Mesendoderm (in vitro differentiated cells): ENCODE data around the gene FHL1.

Source experiments
- DNase-seq: peaks from one replicate; pipeline ENCODE4 v3.0.0; 2013
- H2AK5ac ChIP-seq: 2 replicates; pipeline ENCODE4 v1.6.1; 2013; ENCODE audit warnings: low read length, inconsistent platforms
- H2BK120ac ChIP-seq: 2 replicates; pipeline ENCODE4 v1.6.1; 2013; ENCODE audit warnings: low read depth, mild to moderate bottlenecking, low read length, moderate library complexity, mixed read lengths
- H2BK15ac ChIP-seq: replicated peaks from 2 replicates; pipeline ENCODE4 v1.6.1; 2013; ENCODE audit warnings: low read depth, mild to moderate bottlenecking, moderate library complexity
- H2BK5ac ChIP-seq: 2 replicates; pipeline ENCODE4 v1.6.1; 2013; ENCODE audit warnings: low read length, inconsistent platforms
- H3K18ac ChIP-seq: 2 replicates; pipeline ENCODE4 v1.6.1; 2013; ENCODE audit warnings: mild to moderate bottlenecking, low read length, mixed read lengths
- H3K23ac ChIP-seq: one replicate; pipeline ENCODE4 v1.6.1; 2013; ENCODE audit warnings: low read length
- H3K27ac ChIP-seq: 2 replicates; pipeline ENCODE4 v1.5.1; 2013; ENCODE audit warnings: low read depth, mild to moderate bottlenecking, inconsistent platforms, low read length, moderate library complexity
- H3K27me3 ChIP-seq: 2 replicates; pipeline ENCODE4 v1.6.1; 2013; ENCODE audit warnings: low read length, control low read depth, mild to moderate bottlenecking, inconsistent platforms; ENCODE audit not compliant: insufficient read depth, poor library complexity
- H3K36me3 ChIP-seq: 2 replicates; pipeline ENCODE4 v1.6.1; 2013; ENCODE audit warnings: low read length, inconsistent platforms; ENCODE audit not compliant: control insufficient read depth, insufficient read depth
- H3K4ac ChIP-seq: one replicate; pipeline ENCODE4 v1.6.1; 2013; ENCODE audit warnings: low read depth, mild to moderate bottlenecking, low read length, moderate library complexity
- H3K4me1 ChIP-seq: 2 replicates; pipeline ENCODE4 v1.6.1; 2013; ENCODE audit warnings: low read depth, low read length, inconsistent platforms; ENCODE audit not compliant: control insufficient read depth
- H3K4me2 ChIP-seq: 2 replicates; pipeline ENCODE4 v1.6.1; 2013; ENCODE audit warnings: low read length
- H3K4me3 ChIP-seq: 2 replicates; pipeline ENCODE4 v1.5.1; 2013; ENCODE audit warnings: mild to moderate bottlenecking, low read length
- H3K56ac ChIP-seq: one replicate; pipeline ENCODE4 v1.6.1; 2013; ENCODE audit warnings: low read length
- H3K79me1 ChIP-seq: 2 replicates; pipeline ENCODE4 v1.6.1; 2013; ENCODE audit warnings: low read length, inconsistent platforms
- H3K79me2 ChIP-seq: 2 replicates; pipeline ENCODE4 v1.6.1; 2013; ENCODE audit warnings: mild to moderate bottlenecking, low read length; ENCODE audit not compliant: control insufficient read depth, insufficient read depth
- H3K9ac ChIP-seq: 2 replicates; pipeline ENCODE4 v1.6.1; 2013; ENCODE audit warnings: low read length, inconsistent platforms
- H4K5ac ChIP-seq: one replicate; pipeline ENCODE4 v1.6.1; 2013; ENCODE audit warnings: low read length
- H4K8ac ChIP-seq: one replicate; pipeline ENCODE4 v1.6.1; 2013; ENCODE audit warnings: low read depth, mild to moderate bottlenecking, control low read depth, low read length, moderate library complexity
- whole genome bisulfite sequencing: extraction: QIAGEN DNeasy Blood & Tissue Kit; methylation state at CpG from one replicate; pipeline ENCODE4 v1.1.7; 2013; ENCODE audit warnings: low lambda C conversion rate, missing lambda C conversion rate; ENCODE audit not compliant: insufficient coverage; ENCODE audit errors: extremely low coverage; 5-methylcytosine and 5-hydroxymethylcytosine counted together

FHL1 gene

DNA sequence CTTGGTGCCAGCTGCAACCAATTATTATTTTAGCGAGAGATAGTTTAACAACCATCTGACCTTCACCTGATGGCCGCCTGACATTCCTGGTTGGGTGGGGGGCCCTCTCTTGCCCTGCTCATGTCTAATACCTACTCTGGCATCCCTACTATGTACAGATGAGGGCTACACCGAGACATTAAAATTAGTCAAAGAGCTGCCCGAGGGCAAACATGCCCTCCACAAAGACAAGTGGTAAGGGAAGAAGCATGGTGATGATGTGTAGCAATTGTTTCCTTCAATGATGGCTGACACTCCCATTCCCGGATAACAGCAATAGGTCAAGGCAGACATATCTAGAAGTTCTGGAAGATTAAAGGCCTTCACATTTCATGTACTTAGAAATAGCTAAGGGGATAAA lies 54.3 kb downstream of the FHL1 start:
- DNase-seq, result no peak
- Histone ChIP-seq H3K36me3 (no peaks in the 10 kb centered on the region), H3K23ac (no peak overlapping the region), H3K4me1 (no peaks in the 10 kb centered on the region), H4K5ac (no peak overlapping the region), H3K9ac (no peak overlapping the region), H3K79me1 (no peaks in the 10 kb centered on the region), H2BK15ac (no peak overlapping the region), H2BK5ac (no peak overlapping the region), H4K8ac (no peak overlapping the region), H3K27me3 (no peaks in the 10 kb centered on the region), H3K79me2 (no peaks in the 10 kb centered on the region), H2AK5ac (no peak overlapping the region), H3K56ac (no peak overlapping the region), H3K18ac (no peak overlapping the region), H3K27ac (no peak overlapping the region), H3K4me3 (no peak overlapping the region), H3K4ac (no peak overlapping the region), H3K4me2 (no peak overlapping the region), H2BK120ac (no peak overlapping the region)
- WGBS, result no CpG with 5 or more reads among the region's 5 CpGs

DNA sequence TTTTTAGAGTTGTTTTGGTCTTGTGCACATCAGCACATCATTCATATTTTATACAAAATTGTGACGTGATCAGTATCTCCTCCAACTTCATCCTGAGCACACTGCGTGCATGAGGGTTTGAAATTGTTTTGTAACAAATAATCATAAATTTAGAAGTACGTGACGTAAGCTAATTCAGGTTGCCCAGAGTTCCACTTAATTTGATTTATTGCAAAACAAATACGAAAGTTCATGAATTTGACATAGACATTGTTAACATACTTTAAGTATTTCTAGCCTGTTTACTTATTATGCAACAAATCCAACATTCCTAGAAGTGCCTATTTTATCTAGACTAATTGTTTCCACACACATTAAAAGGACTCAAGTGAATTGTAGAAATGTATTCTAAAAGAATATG lies 55.6 kb downstream of the FHL1 start:
- H2BK5ac ChIP-seq, result no peak overlapping the region
- no peak overlapping the region for H3K27ac ChIP-seq
- no CpG with 5 or more reads among the region's 5 CpGs for WGBS
- H3K56ac ChIP-seq, result no peak overlapping the region
- no peak overlapping the region for H2BK15ac ChIP-seq
- H2BK120ac ChIP-seq, result no peak overlapping the region
- H3K27me3 ChIP-seq, result no peaks in the 10 kb centered on the region
- no peak overlapping the region for H2AK5ac ChIP-seq
- H4K5ac ChIP-seq, result no peak overlapping the region
- H3K4me2 ChIP-seq, result no peak overlapping the region
- no peaks in the 10 kb centered on the region for H3K79me2 ChIP-seq
- no peak overlapping the region for H3K4ac ChIP-seq
- DNase-seq, result no peak
- H3K23ac ChIP-seq, result no peak overlapping the region
- no peak overlapping the region for H3K18ac ChIP-seq
- no peaks in the 10 kb centered on the region for H3K4me1 ChIP-seq
- H3K79me1 ChIP-seq, result no peaks in the 10 kb centered on the region
- no peak overlapping the region for H4K8ac ChIP-seq
- no peaks in the 10 kb centered on the region for H3K36me3 ChIP-seq
- no peak overlapping the region for H3K4me3 ChIP-seq
- no peak overlapping the region for H3K9ac ChIP-seq

DNA sequence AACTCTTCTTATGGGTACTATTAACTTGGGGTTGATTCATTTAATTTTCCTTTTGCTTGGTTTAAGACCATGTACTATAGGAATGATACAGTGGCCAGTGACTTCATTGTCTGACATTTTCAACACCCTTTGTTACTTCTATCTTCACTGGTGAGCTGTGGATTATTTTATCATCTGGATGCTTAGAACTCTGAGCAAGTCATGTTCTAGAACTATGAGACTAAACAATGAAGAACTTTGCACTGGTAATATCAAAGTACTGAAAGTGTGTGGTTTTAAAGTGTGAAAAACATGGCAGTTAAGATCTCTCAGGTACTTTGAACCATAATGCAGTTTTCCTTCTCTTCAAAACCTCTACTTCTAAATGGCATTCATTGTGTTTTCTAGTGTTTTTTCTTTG lies 56.1 kb downstream of the FHL1 start:
- no peak overlapping the region for H2AK5ac ChIP-seq
- H3K56ac ChIP-seq, result no peak overlapping the region
- H2BK15ac ChIP-seq, result no peak overlapping the region
- no peaks in the 10 kb centered on the region for H3K27me3 ChIP-seq
- H3K27ac ChIP-seq, result no peak overlapping the region
- H2BK120ac ChIP-seq, result no peak overlapping the region
- no peaks in the 10 kb centered on the region for H3K79me1 ChIP-seq
- H3K9ac ChIP-seq, result no peak overlapping the region
- no peak overlapping the region for H3K4me3 ChIP-seq
- no peak overlapping the region for H3K18ac ChIP-seq
- H3K79me2 ChIP-seq, result no peaks in the 10 kb centered on the region
- H2BK5ac ChIP-seq, result no peak overlapping the region
- H3K36me3 ChIP-seq, result no peaks in the 10 kb centered on the region
- H3K4me1 ChIP-seq, result no peaks in the 10 kb centered on the region
- H4K5ac ChIP-seq, result no peak overlapping the region
- no peak overlapping the region for H3K4ac ChIP-seq
- no peak overlapping the region for H3K23ac ChIP-seq
- no peak overlapping the region for H4K8ac ChIP-seq
- no peak for DNase-seq
- no peak overlapping the region for H3K4me2 ChIP-seq

DNA sequence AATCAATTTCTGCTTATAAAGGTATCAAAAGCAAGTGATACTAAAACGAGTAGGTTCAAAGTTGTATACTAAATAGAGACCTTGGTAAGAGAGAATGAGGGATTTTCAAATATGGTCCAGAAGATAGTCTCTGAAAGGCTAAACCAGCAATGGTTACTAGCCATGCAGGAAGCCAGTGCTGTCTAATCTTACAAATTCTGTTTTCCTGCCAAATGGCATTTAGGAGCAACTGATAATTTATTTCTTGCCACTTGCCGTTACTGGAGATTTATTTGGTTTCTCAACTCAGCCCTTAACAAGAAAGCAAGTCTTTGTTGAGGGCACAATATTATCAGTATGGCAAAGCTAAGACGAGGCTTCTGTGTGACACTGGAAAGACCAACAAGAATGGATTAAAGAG lies 56.6 kb downstream of the FHL1 start:
- H3K4me2 ChIP-seq, result no peak overlapping the region
- H3K79me2 ChIP-seq, result no peaks in the 10 kb centered on the region
- no peaks in the 10 kb centered on the region for H3K27me3 ChIP-seq
- no peak overlapping the region for H3K4ac ChIP-seq
- no peak overlapping the region for H4K8ac ChIP-seq
- H2BK15ac ChIP-seq, result no peak overlapping the region
- WGBS, result no CpG with 5 or more reads among the region's 3 CpGs
- H3K79me1 ChIP-seq, result no peaks in the 10 kb centered on the region
- H3K56ac ChIP-seq, result no peak overlapping the region
- H3K23ac ChIP-seq, result no peak overlapping the region
- H3K18ac ChIP-seq, result no peak overlapping the region
- no peak overlapping the region for H3K27ac ChIP-seq
- H3K4me3 ChIP-seq, result no peak overlapping the region
- H4K5ac ChIP-seq, result no peak overlapping the region
- H3K9ac ChIP-seq, result no peak overlapping the region
- H3K36me3 ChIP-seq, result no peaks in the 10 kb centered on the region
- no peak for DNase-seq
- no peaks in the 10 kb centered on the region for H3K4me1 ChIP-seq
- no peak overlapping the region for H2BK120ac ChIP-seq
- no peak overlapping the region for H2AK5ac ChIP-seq
- no peak overlapping the region for H2BK5ac ChIP-seq

DNA sequence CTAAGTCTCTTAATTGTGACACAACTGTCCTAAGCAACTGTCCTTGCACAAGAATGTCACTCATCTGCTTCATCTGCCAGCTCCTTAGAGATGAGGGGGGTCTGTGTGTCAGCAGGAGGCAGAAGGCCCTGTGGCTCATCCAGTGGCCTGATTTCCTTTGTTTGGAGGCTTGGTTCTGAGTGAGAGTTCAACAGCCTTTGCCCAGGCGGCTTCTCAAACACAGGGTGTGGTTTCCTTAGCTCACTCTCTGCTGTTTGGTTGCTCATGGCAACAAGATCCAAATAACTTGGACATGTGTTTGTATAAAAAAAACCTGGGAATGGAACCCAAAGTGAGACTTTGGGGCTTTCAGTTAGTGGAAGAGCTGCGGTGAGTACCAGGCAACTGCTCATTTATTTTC lies 57.2 kb downstream of the FHL1 start:
- Histone ChIP-seq H2BK15ac (no peak overlapping the region), H2BK5ac (no peak overlapping the region), H3K4me3 (no peak overlapping the region), H4K8ac (no peak overlapping the region), H3K36me3 (no peaks in the 10 kb centered on the region), H3K27me3 (no peaks in the 10 kb centered on the region), H3K4ac (no peak overlapping the region), H3K9ac (no peak overlapping the region), H3K79me2 (no peaks in the 10 kb centered on the region), H2AK5ac (no peak overlapping the region), H3K4me2 (no peak overlapping the region), H3K18ac (no peak overlapping the region), H3K23ac (no peak overlapping the region), H3K79me1 (no peaks in the 10 kb centered on the region), H2BK120ac (no peak overlapping the region), H3K56ac (no peak overlapping the region), H3K27ac (no peak overlapping the region), H4K5ac (no peak overlapping the region), H3K4me1 (no peaks in the 10 kb centered on the region)
- WGBS, result no CpG with 5 or more reads among the region's 2 CpGs
- peak; percentile 64 for DNase-seq

DNA sequence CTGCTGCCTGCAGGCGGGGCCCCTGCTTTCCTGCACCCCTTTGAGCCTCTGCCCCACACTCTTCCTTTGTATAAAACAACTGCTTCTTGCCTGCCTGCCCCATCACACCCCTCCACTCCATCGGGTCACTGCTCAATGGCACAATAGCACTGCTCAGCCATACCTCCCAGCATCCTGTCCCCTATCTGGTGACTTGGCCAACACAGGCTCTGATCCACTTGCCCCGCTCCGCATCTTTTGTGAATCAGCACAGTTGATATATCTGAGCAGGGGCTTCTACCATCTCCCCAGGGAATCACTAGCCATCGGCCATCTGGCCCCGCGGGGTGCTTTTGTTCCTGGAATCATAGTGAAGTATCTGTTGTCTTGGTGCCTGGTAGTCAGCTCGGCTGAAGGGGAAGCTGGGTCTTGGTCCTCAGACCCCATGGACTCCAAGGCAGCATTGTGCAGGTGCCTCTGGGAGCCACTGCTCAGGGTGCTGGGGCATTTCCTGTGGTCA lies 58.6 kb downstream of the FHL1 start:
- no CpG with 5 or more reads among the region's 8 CpGs for WGBS
- Histone ChIP-seq H2AK5ac (no peak overlapping the region), H3K23ac (no peak overlapping the region), H3K56ac (no peak overlapping the region), H3K79me2 (no peaks in the 10 kb centered on the region), H2BK5ac (no peak overlapping the region), H4K8ac (no peak overlapping the region), H3K4me3 (no peak overlapping the region), H3K27me3 (no peaks in the 10 kb centered on the region), H3K18ac (no peak overlapping the region), H3K27ac (no peak overlapping the region), H2BK15ac (no peak overlapping the region), H4K5ac (no peak overlapping the region), H3K4me1 (no peaks in the 10 kb centered on the region), H3K9ac (no peak overlapping the region), H3K79me1 (no peaks in the 10 kb centered on the region), H2BK120ac (no peak overlapping the region), H3K4ac (no peak overlapping the region), H3K36me3 (no peaks in the 10 kb centered on the region), H3K4me2 (no peak overlapping the region)
- no peak for DNase-seq
